Keratinocyte (primary cell): ENCODE results near the gene JAG2. TPM values are rescaled to one million over a fixed set of nuclear protein-coding genes. Genes with fewer than 3 reads are reported as not detected.
A peak's percentile ranks its signal among the peaks of the same experiment; 100 is the strongest.

Experiments used
- DNase-seq: peaks from one replicate; pipeline ENCODE4 v3.0.0-alpha.2; 2011; ENCODE audit warnings: low read depth, missing footprints, low spot score
- FAIRE-seq: peaks from 2 replicates; lab custom pipeline; 2011; peaks lifted over from hg19 to GRCh38; lab: Jason Lieb, UNC
- H2AFZ ChIP-seq: 2 replicates; pipeline ENCODE4 v1.6.0; 2012; ENCODE audit warnings: low read length, control low read depth, inconsistent platforms; ENCODE audit not compliant: control insufficient read depth
- H3K27ac ChIP-seq: 2 replicates; pipeline ENCODE4 v1.5.1; 2011; ENCODE audit warnings: low read length; ENCODE audit not compliant: control insufficient read depth, insufficient read depth
- H3K27me3 ChIP-seq: 3 replicates; pipeline ENCODE4 v1.6.0; 2011; ENCODE audit warnings: low read length; ENCODE audit not compliant: control insufficient read depth, insufficient read depth; ENCODE audit errors: extremely low read depth
- H3K36me3 ChIP-seq, 2 experiments: 2 replicates in 1 of 2; 3 replicates in 1 of 2; pipeline ENCODE4 v1.5.1; 2011; ENCODE audit warnings: low read length in 2 of 2, mild to moderate bottlenecking in 1 of 2; ENCODE audit not compliant: control insufficient read depth in 2 of 2, insufficient read depth in 2 of 2; ENCODE audit errors: extremely low read depth in 1 of 2
- H3K4me1 ChIP-seq: 3 replicates; pipeline ENCODE4 v1.5.1; 2011; ENCODE audit warnings: low read length; ENCODE audit not compliant: control insufficient read depth, insufficient read depth; ENCODE audit errors: extremely low read depth
- H3K4me2 ChIP-seq: 3 replicates; pipeline ENCODE4 v1.6.0; 2011; ENCODE audit warnings: low read depth, low read length; ENCODE audit not compliant: control insufficient read depth, insufficient read depth; ENCODE audit errors: extremely low read depth
- H3K4me3 ChIP-seq, 3 experiments: fragments of 200-600 bp in 1 of 3; sonication (generic) in 1 of 3; 2 replicates in 2 of 3; 3 replicates in 1 of 3; pipeline ENCODE4 v1.5.1; 2011 to 2016; ENCODE audit warnings: low read length in 3 of 3, mild to moderate bottlenecking in 3 of 3, control low read depth in 2 of 3, inconsistent platforms in 1 of 3, low read depth in 1 of 3, mixed read lengths in 1 of 3, mixed run types in 1 of 3, moderate library complexity in 1 of 3; ENCODE audit not compliant: control insufficient read depth in 2 of 3, insufficient read depth in 2 of 3; ENCODE audit errors: extremely low read depth in 1 of 3
- H3K79me2 ChIP-seq: 2 replicates; pipeline ENCODE4 v1.6.0; 2012; ENCODE audit warnings: low read length; ENCODE audit not compliant: control insufficient read depth, insufficient read depth
- H3K9ac ChIP-seq: 3 replicates; pipeline ENCODE4 v1.6.0; 2011; ENCODE audit warnings: low read length; ENCODE audit not compliant: control insufficient read depth, insufficient read depth; ENCODE audit errors: extremely low read depth
- H3K9me1 ChIP-seq: 3 replicates; pipeline ENCODE4 v1.6.0; 2011; ENCODE audit warnings: low read length; ENCODE audit not compliant: control insufficient read depth, insufficient read depth; ENCODE audit errors: extremely low read depth
- H3K9me3 ChIP-seq: 2 replicates; pipeline ENCODE4 v1.5.1; 2012; ENCODE audit warnings: low read depth, low read length; ENCODE audit not compliant: control insufficient read depth
- H4K20me1 ChIP-seq: 3 replicates; pipeline ENCODE4 v1.6.0; 2011; ENCODE audit warnings: low read length; ENCODE audit not compliant: control insufficient read depth, insufficient read depth; ENCODE audit errors: extremely low read depth
- EZH2 ChIP-seq: IDR thresholded peaks from one replicate; pipeline ENCODE4 v1.6.1; 2012; ENCODE audit warnings: inconsistent platforms, mild to moderate bottlenecking, low read length, moderate library complexity
- dilution Hi-C: fragments of 300-500 bp; cut with MboI; formaldehyde crosslinking; loops from one replicate; pipeline ENCODE4 v1.7.0; 2020; ENCODE audit warnings: low sequenced_read_pairs; ENCODE audit not compliant: extremely low pct_ligation_motif_present
- polyA plus RNA-seq, 5 experiments: library from polyadenylated mRNA; depleted of rRNA in 3 of 5; stranded (reverse) in 3 of 5; stranded (forward) in 1 of 5; unstranded in 1 of 5; fragments of >200 nt; gene quantifications; 1 replicate in 1 of 5; 2 replicates in 3 of 5; 3 replicates in 1 of 5; pipeline versions ENCODE4 v1.2.1 to v1.2.3, GENCODE V29; 2011 to 2012; ENCODE audit warnings: missing spikeins in 2 of 5, low read depth in 1 of 5, low replicate concordance in 1 of 5
- small RNA-seq, 3 experiments: library from RNA; depleted of rRNA; stranded (forward); fragments of <200 nt; gene quantifications; one replicate each; pipeline ENCODE3, GENCODE V24; 2012; ENCODE audit warnings: low read depth in 3 of 3, low replicate concordance in 1 of 3; ENCODE audit not compliant: insufficient read length in 3 of 3
- TF ChIP-seq, protein P1 (sequence below), 3 experiments: IDR thresholded peaks in 1 of 3; conservative IDR thresholded peaks in 1 of 3; optimal IDR thresholded peaks in 1 of 3; 2 replicates in 2 of 3; 3 replicates in 1 of 3; pipeline versions ENCODE3 to v1.5.1; 2011; ENCODE audit warnings: low read length in 3 of 3, mild to moderate bottlenecking in 3 of 3, moderate library complexity in 2 of 3, control low read depth in 1 of 3, inconsistent platforms in 1 of 3; ENCODE audit not compliant: insufficient read depth in 2 of 3; ENCODE audit errors: extremely low read depth in 1 of 3

The JAG2 gene
- polyA plus RNA-seq, 1 donor (not counting 4 experiments of a cell fraction or from before 2014, with no cell fraction given) = 28.3 TPM

DNA sequence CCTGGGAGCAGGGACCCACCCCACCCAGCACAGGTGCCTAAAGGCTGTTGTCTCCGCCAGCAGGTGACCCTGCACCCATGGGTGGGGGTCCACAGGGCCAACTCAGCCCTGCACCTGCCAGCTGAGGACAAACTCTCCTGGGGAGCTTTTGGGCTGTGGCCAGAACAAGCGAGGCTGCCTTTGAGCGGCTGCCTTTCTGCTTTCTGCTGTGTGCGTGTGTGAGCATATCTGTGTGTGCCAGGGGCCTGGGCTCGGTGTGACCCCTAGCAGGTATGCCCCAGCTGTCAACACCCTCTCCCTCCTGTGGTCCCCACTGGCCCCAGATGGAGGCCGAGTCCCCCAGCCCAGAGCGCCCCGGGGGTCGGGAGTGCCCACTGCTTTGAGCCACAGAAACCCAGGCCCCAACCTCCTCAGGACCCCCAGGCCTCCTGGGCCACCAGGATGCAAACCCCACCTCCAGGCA is 77.5 kb downstream of the JAG2 start:
- Histone ChIP-seq H2AFZ (no peak overlapping the region), H3K9me3 (no peaks in the 10 kb centered on the region), H3K4me2 (peak overlapping the region; percentile 82), H3K4me3 (no peak overlapping the region), H3K79me2 (no peaks in the 10 kb centered on the region), H3K36me3 (no peaks in the 10 kb centered on the region), H3K27ac (no peak overlapping the region), H3K4me1 (peaks cover 47% of the 10 kb centered on the region), H3K27me3 (no peaks in the 10 kb centered on the region), H4K20me1 (no peaks in the 10 kb centered on the region), H3K9me1 (no peaks in the 10 kb centered on the region), H3K9ac (peak overlapping the region; percentile 18)
- dilution Hi-C loops = no loop called here
- FAIRE-seq (no peak), DNase-seq (no peak)
- no peak for TF ChIP-seq EZH2
- TF ChIP-seq, protein P1, sequence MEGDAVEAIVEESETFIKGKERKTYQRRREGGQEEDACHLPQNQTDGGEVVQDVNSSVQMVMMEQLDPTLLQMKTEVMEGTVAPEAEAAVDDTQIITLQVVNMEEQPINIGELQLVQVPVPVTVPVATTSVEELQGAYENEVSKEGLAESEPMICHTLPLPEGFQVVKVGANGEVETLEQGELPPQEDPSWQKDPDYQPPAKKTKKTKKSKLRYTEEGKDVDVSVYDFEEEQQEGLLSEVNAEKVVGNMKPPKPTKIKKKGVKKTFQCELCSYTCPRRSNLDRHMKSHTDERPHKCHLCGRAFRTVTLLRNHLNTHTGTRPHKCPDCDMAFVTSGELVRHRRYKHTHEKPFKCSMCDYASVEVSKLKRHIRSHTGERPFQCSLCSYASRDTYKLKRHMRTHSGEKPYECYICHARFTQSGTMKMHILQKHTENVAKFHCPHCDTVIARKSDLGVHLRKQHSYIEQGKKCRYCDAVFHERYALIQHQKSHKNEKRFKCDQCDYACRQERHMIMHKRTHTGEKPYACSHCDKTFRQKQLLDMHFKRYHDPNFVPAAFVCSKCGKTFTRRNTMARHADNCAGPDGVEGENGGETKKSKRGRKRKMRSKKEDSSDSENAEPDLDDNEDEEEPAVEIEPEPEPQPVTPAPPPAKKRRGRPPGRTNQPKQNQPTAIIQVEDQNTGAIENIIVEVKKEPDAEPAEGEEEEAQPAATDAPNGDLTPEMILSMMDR (optimal IDR thresholded peaks at IDR 0.05 in 1 of 3, IDR thresholded peaks at IDR 0.05 in 1 of 3, conservative IDR thresholded peaks at IDR 0.05 in 1 of 3; ENCODE audit: extremely low read depth in 1 of 3, insufficient read depth in 2 of 3, low read length in 3 of 3) = no peak

Small RNAs within 50 kb of the gene (small RNA-seq; reads per million reads assigned to genes)
- gene AL512356.2 (0 reads per million in 3 experiments), gene MIR6765 (0 reads per million in 3 experiments)

Other genes with a start within 250 kb of the JAG2 start
- gene PLD4, start 243.9 kb downstream of the JAG2 start, polyA plus RNA-seq = 0.01 TPM in 1 of 3 replicates, not detected in the others
- 142 to 198 TPM (median 164 TPM) in 3 replicates for gene AHNAK2, start 190.4 kb downstream of the JAG2 start, polyA plus RNA-seq
- 8.6 to 11.7 TPM (median 9.1 TPM) in 3 replicates for gene CLBA1, start 183.0 kb downstream of the JAG2 start, polyA plus RNA-seq
- 29.8 to 48.7 TPM (median 35.7 TPM) in 3 replicates for gene CDCA4, start 147.7 kb downstream of the JAG2 start, polyA plus RNA-seq
- gene GPR132, start 103.3 kb downstream of the JAG2 start, polyA plus RNA-seq = not detected in 3 replicates
- 15.6 to 28.8 TPM (median 16.1 TPM) in 3 replicates for gene NUDT14, start 12.5 kb upstream of the JAG2 start, polyA plus RNA-seq
- 22.2 to 31.9 TPM (median 28.3 TPM) in 3 replicates for gene BTBD6, start 79.8 kb upstream of the JAG2 start, polyA plus RNA-seq
- gene BRF1, start 132.2 kb upstream of the JAG2 start, polyA plus RNA-seq = 5.4 to 8.1 TPM (median 6.5 TPM) in 3 replicates
- 11.8 to 20.8 TPM (median 20.5 TPM) in 3 replicates for gene PACS2, start 146.0 kb upstream of the JAG2 start, polyA plus RNA-seq
- 0.03 to 0.09 TPM in 2 of 3 replicates, not detected in the other for gene TEX22, start 229.8 kb upstream of the JAG2 start, polyA plus RNA-seq